ENCODE measurements around the gene HOXA3. TPM values are rescaled to one million over a fixed set of nuclear protein-coding genes. Genes with fewer than 3 reads are reported as not detected.

The HOXA3 gene
- total RNA-seq, 1 donor from 2014 or later = 92.8 TPM

GRCh38 chr7:27099453-27100370 is 52.7 kb downstream of the HOXA3 start:
- Mint-ChIP-seq H3K36me3 (peaks cover 43% of the 10 kb centered on the region), H3K4me1 (ENCODE audit: unreplicated experiment) (peaks cover 51% of the 10 kb centered on the region), H3K9me3 (no peaks in the 10 kb centered on the region), H3K27me3 (peaks cover 66% of the 10 kb centered on the region), H3K27ac (peak overlapping the region; percentile 97), H3K4me3 (peak overlapping the region; percentile 97)
- TF ChIP-seq, protein P1, sequence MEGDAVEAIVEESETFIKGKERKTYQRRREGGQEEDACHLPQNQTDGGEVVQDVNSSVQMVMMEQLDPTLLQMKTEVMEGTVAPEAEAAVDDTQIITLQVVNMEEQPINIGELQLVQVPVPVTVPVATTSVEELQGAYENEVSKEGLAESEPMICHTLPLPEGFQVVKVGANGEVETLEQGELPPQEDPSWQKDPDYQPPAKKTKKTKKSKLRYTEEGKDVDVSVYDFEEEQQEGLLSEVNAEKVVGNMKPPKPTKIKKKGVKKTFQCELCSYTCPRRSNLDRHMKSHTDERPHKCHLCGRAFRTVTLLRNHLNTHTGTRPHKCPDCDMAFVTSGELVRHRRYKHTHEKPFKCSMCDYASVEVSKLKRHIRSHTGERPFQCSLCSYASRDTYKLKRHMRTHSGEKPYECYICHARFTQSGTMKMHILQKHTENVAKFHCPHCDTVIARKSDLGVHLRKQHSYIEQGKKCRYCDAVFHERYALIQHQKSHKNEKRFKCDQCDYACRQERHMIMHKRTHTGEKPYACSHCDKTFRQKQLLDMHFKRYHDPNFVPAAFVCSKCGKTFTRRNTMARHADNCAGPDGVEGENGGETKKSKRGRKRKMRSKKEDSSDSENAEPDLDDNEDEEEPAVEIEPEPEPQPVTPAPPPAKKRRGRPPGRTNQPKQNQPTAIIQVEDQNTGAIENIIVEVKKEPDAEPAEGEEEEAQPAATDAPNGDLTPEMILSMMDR (conservative IDR thresholded peaks at IDR 0.05) = no peak
- DNase-seq (ENCODE audit: extremely low spot score, unreplicated experiment) = no peak

DNA sequence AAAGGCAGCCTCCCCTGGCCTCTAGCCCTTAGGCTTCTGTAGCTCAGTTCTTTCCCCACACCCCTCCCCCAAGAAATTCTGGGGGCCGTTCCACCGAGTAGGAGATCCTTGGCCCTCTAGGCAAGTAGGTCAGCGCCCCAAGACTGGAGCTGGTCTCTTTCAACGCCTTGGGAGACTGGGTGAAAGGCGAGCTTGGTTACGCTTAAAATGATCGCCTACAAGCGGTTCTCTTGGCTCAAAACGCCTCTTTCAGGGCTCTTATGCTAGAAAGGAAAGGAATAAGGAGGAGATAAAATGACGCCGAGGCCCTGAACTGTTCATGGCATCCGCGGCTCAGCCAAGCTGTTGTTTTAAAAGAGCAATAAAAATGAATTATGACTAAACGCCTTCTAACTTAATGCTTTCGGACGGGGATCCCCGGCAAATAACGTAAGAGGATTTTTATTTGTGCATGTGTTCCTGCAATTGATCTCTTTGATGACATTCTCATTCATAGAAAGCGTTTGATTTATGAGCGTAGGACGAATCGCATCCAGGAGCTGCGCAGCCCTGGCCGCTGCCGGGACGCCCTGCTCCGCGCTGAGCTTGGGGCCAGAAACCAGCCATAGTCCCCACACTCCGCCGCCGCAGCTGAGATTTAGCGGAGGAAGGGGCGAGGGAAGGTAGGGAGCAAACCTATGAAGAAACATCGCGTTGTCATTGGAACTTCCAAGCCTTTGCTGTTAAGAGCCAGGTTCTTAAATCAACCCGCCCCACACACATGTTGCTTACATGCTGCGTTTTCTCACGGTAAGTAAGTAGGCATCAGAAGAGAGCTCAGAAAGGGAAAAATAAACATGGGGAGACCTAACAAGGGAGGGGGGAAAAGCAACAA is 53.6 kb downstream of the HOXA3 start:
- H3K4me1 Mint-ChIP-seq (ENCODE audit: unreplicated experiment) = peaks cover 50% of the 10 kb centered on the region
- H3K27me3 Mint-ChIP-seq = peaks cover 67% of the 10 kb centered on the region
- DNase-seq (ENCODE audit: extremely low spot score, unreplicated experiment) = no peak
- peak overlapping the region; percentile 97 for H3K27ac Mint-ChIP-seq
- peaks cover 43% of the 10 kb centered on the region for H3K36me3 Mint-ChIP-seq
- no peaks in the 10 kb centered on the region for H3K9me3 Mint-ChIP-seq
- TF ChIP-seq, protein P1 (conservative IDR thresholded peaks at IDR 0.05) = no peak
- peak overlapping the region; percentile 97 for H3K4me3 Mint-ChIP-seq

- TF ChIP-seq, protein P1 (conservative IDR thresholded peaks at IDR 0.05) = no peak
- Mint-ChIP-seq H3K36me3 (peaks cover 43% of the 10 kb centered on the region), H3K4me1 (ENCODE audit: unreplicated experiment) (peaks cover 49% of the 10 kb centered on the region), H3K9me3 (no peaks in the 10 kb centered on the region), H3K27ac (peak overlapping the region; percentile 97), H3K4me3 (peak overlapping the region; percentile 97), H3K27me3 (peaks cover 65% of the 10 kb centered on the region)
- no peak for DNase-seq (ENCODE audit: extremely low spot score, unreplicated experiment)
These were observed 54.5 kb downstream of the HOXA3 start for GRCh38 chr7:27097686-27098577.

- H3K27ac Mint-ChIP-seq = peak overlapping the region; percentile 97
- peaks cover 50% of the 10 kb centered on the region for H3K4me1 Mint-ChIP-seq (ENCODE audit: unreplicated experiment)
These were observed 55.4 kb downstream of the HOXA3 start for GRCh38 chr7:27096768-27097514.

More at GRCh38 chr7:27096768-27097514, 55.4 kb downstream of the HOXA3 start:
- no peak for DNase-seq (ENCODE audit: extremely low spot score, unreplicated experiment)
- Mint-ChIP-seq H3K9me3 (no peaks in the 10 kb centered on the region), H3K27me3 (peaks cover 63% of the 10 kb centered on the region), H3K4me3 (peak overlapping the region; percentile 97), H3K36me3 (peaks cover 43% of the 10 kb centered on the region)
- TF ChIP-seq, protein P1 (conservative IDR thresholded peaks at IDR 0.05) = no peak

Measured in type B pancreatic cell (in vitro differentiated cells).